K562 (cell line): Measurements from ENCODE around the gene NQO2. TPM values are rescaled to one million over a fixed set of nuclear protein-coding genes. Genes with fewer than 3 reads are reported as not detected.
A peak's percentile ranks its signal among the peaks of the same experiment; 100 is the strongest.

Source experiments
- ARID3A ChIP-seq: IDR thresholded peaks from 2 replicates; pipeline ENCODE4 v1.6.1; 2012; ENCODE audit warnings: low read depth, low read length, improper control_type of control experiment, borderline replicate concordance
- DEAF1 ChIP-seq: fragments of 450-650 bp; formaldehyde crosslinking; IDR thresholded peaks from 2 replicates; pipeline ENCODE4 v1.4.0; 2020; ENCODE audit warnings: mild to moderate bottlenecking, moderate library complexity
- EP300 ChIP-seq: IDR thresholded peaks from 2 replicates; pipeline ENCODE4 v1.6.1; 2012; ENCODE audit warnings: low read length, improper control_type of control experiment
- HBP1 ChIP-seq: fragments of 450-650 bp; formaldehyde crosslinking; IDR thresholded peaks from 2 replicates; pipeline ENCODE4 v1.4.0; 2022; ENCODE audit warnings: missing genetic modification characterization
- KDM4B ChIP-seq, 2 experiments: fragments of 450-650 bp in 1 of 2; sonication (generic) in 1 of 2; IDR thresholded peaks; 2 replicates each; pipeline ENCODE4 v1.6.1; 2016 to 2017; ENCODE audit warnings: borderline replicate concordance in 2 of 2, antibody characterized with exemption in 1 of 2, low read depth in 1 of 2, mild to moderate bottlenecking in 1 of 2
- MEIS2 ChIP-seq: fragments of 450-650 bp; IDR thresholded peaks from 2 replicates; pipeline ENCODE4 v1.6.1; 2014; ENCODE audit warnings: mild to moderate bottlenecking; ENCODE audit not compliant: partially characterized antibody
- NCOA1 ChIP-seq: fragments of 450-650 bp; IDR thresholded peaks from 2 replicates; pipeline ENCODE4 v1.6.1; 2016; ENCODE audit warnings: low read depth
- NKRF ChIP-seq: fragments of 450-650 bp; IDR thresholded peaks from 2 replicates; pipeline ENCODE4 v1.6.1; 2016; ENCODE audit warnings: borderline replicate concordance
- PYGO2 ChIP-seq: fragments of 450-650 bp; IDR thresholded peaks from 2 replicates; pipeline ENCODE4 v1.6.1; 2016; ENCODE audit warnings: mild to moderate bottlenecking, missing genetic modification characterization, moderate library complexity, missing compliant biosample characterization
- VEZF1 ChIP-seq: fragments of 200-800 bp; sonication (Bioruptor generic); IDR thresholded peaks from 2 replicates; pipeline ENCODE4 v1.6.1; 2017; ENCODE audit warnings: missing genetic modification characterization, missing compliant biosample characterization
- ZBTB34 ChIP-seq: fragments of 250-450 bp; sonication (Bioruptor Pico); IDR thresholded peaks from 2 replicates; pipeline ENCODE4 v1.8.0; 2021; ENCODE audit warnings: mild to moderate bottlenecking, moderate library complexity
- ZNF316 ChIP-seq: fragments of 450-650 bp; IDR thresholded peaks from 2 replicates; pipeline ENCODE4 v1.6.1; 2016
- ZNF584 ChIP-seq: fragments of 200-800 bp; sonication (Bioruptor generic); IDR thresholded peaks from 2 replicates; pipeline ENCODE4 v1.6.1; 2016; ENCODE audit warnings: low read depth, mild to moderate bottlenecking, missing genetic modification characterization, missing compliant biosample characterization
- ZNF589 ChIP-seq: fragments of 200-800 bp; sonication (Bioruptor generic); IDR thresholded peaks from 2 replicates; pipeline ENCODE4 v1.6.1; 2016; ENCODE audit warnings: low read depth, missing genetic modification characterization, missing compliant biosample characterization
- ZNF639 ChIP-seq, 2 experiments: fragments of 200-800 bp in 1 of 2; sonication (Bioruptor generic) in 1 of 2; sonication (generic) in 1 of 2; formaldehyde crosslinking in 1 of 2; IDR thresholded peaks in 1 of 2; conservative IDR thresholded peaks in 1 of 2; 2 replicates each; pipeline versions ENCODE4 v1.5.0 to v1.6.1; 2016 to 2020; ENCODE audit warnings: missing compliant biosample characterization in 1 of 2, missing genetic modification characterization in 1 of 2, missing genetic modification reagents in 1 of 2
- polyA plus RNA-seq, 8 experiments: library from polyadenylated mRNA; depleted of rRNA in 4 of 8; stranded (reverse) in 5 of 8; unstranded in 3 of 8; fragments of >200 nt; fragmentation: Nextera tagmentation in 2 of 8; fragmentation: Illumina TruSeq in 1 of 8; extraction: Ambion mirVana in 2 of 8; extraction: Trizol in 1 of 8; gene quantifications; 2 replicates each; pipeline versions ENCODE4 v1.2.1 to v1.2.3, GENCODE V29; 2011 to 2014; ENCODE audit warnings: inconsistent platforms in 1 of 8, missing spikeins in 1 of 8
- total RNA-seq, 7 experiments: library from RNA; depleted of rRNA in 6 of 7; stranded (reverse); fragments of >200 nt in 6 of 7; fragmentation: Illumina TruSeq in 2 of 7; extraction: Trizol in 2 of 7; gene quantifications; 2 replicates each; pipeline versions ENCODE4 v1.2.1 to v1.2.3, GENCODE V29; 2011 to 2021; ENCODE audit warnings: low replicate concordance in 1 of 7

The NQO2 gene
- total and polyA plus RNA-seq, 9 of the 15 experiments (the other 6 are each of a cell fraction or from before 2014, with no cell fraction given): 54.6 to 214 (median 116) TPM

GRCh38 chr6:2952557-2953095 is 47.1 kb upstream of the NQO2 start (continued):
- TF ChIP-seq KDM4B (IDR thresholded peaks at IDR 0.05; ENCODE audit: borderline replicate concordance in 2 of 2, low read depth in 1 of 2) (no peak), HBP1 (0 out of 2 replicates have a peak, but pooled peaks have one; percentile 6), ZNF639 (CRISPR knock-in tag; conservative IDR thresholded peaks at IDR 0.05 in 1 of 2, IDR thresholded peaks at IDR 0.05 in 1 of 2) (no peak), NCOA1 (no peak), ZNF316 (no peak), EP300 (no peak), NKRF (no peak), ZNF584 (no peak), ZNF589 (CRISPR knock-in tag) (no peak), MEIS2 (peak; percentile 44), VEZF1 (CRISPR knock-in tag) (peak; percentile 54; the same call in 1 of the 2 replicates), PYGO2 (tag) (no peak), ARID3A (no peak), DEAF1 (CRISPR knock-in tag) (peak; percentile 78), ZBTB34 (no peak)
